Hypothalamus (tissue), 51 donors: ENCODE data around the gene DSTN.

Experiments used
- DNase-seq, 51 donors: peaks; one replicate each; lab custom pipeline; 2025; lab: John Stamatoyannopoulos, UW

Gene DSTN

DNA sequence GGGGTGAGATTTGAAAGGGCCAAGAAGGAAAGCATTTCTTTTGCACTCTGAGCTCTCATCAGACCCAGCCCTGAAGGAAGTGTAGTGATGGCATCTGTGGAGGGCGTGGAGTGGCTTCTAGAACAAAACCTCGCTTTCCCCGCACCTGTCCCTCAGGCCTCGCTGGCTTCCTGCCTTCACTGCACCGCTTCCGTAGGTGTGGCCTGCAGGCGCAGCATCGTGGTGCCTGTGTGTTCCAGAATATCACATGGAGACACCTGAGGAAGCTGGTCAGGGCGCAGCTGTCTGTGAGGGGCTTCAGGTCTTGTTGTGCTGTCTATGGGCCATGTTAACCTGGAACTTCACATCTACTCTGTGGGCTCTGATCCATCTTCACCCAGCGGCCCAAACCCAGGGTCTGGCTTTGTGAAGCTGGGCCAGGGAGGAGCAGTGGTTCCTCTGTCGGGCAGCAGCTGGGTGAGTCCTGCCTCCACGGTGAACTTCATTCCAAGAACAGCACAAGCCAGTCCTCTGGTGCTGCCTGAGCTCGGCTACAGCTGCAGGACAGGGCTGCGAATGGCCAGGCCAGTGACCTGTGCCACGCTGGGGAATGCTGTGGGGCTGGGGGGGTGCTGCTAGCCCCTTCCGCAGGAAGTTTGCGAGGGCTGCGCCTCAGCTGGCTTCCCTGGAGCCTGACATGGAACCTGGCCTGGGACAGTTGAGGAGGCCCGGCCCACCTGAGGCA, 40.9 kb downstream of the DSTN start:
- DNase-seq = no peak

- DNase-seq = no peak
Measured at GRCh38 chr20:17611290-17611539, 41.3 kb downstream of the DSTN start.

GRCh38 chr20:17611540-17612286, 41.8 kb downstream of the DSTN start:
- DNase-seq = no peak

GRCh38 chr20:17612287-17612991, 42.6 kb downstream of the DSTN start:
- no peak for DNase-seq

GRCh38 chr20:17612992-17613327, 43.1 kb downstream of the DSTN start:
- no peak for DNase-seq

DNA sequence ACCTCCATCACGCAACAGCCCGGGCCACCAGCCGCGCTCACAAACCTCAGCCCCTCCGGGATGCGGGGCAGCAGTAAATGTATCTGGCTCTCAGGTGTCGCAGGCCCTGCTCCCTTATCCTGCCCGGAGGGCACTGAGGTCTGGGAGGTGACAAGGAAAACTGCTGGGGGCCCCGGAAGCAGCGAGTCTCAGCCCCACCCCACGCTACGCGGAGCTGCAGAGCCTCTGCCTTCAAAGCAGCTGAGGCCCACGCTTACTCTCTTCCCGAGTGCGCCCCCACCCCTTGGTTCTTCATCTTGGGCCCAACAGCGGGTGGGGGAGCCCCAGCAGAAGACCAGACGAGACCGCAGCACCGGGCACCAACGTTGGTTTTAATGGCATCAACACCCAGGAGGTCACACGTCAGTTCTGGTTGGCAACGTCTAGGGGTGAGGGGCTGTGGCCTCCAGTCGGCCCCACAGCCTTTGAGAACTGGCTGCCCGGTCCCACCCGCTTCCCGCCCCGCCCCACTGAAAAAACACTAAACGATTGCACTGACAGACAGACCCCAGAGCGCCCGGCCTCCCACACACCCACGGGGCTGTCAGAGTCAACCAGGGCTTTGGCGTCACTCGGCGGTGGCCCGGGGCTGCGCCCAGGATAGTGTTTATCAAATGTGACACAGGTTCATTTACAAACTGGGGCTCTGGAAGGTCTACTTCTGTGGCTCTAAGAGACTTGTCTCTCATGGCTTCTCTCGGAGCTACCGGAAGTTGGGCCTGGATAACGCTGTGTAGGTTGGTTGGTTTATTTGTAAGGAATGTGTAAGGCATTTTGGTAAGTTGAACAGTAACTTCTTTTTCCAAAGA, 43.7 kb downstream of the DSTN start:
- no peak for DNase-seq

DNA sequence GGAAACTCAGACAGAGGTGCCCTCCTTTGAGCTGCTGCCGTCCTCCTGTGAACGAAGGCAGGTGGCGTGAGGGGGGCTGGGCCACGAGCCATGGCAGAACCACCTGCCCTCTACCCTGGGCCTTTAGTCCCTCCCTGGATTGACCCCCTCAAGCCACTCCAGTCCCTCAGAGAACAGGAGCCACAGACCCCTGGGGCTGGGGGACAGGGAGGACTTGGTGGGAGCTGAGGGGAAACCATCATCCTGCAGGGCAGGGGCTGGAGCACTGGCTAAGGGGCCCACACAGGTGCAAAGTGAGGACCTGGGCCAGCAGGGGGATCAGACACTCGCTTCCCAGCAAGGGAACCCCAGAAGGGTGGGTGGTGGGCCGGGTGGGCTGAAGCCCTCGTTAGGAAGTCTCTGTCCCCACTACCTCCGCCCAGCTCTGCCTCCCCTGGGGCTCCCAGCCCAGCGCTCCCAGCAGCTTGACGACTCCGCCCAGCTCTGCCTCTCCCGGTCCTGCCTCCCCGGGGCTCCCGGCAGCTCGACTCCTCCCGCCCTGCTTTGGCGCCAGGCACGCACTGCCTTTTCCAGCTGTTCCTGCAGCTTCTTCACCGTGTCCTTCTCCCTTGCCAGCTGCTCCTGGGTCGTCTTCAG, 44.4 kb downstream of the DSTN start:
- no peak for DNase-seq

DNA sequence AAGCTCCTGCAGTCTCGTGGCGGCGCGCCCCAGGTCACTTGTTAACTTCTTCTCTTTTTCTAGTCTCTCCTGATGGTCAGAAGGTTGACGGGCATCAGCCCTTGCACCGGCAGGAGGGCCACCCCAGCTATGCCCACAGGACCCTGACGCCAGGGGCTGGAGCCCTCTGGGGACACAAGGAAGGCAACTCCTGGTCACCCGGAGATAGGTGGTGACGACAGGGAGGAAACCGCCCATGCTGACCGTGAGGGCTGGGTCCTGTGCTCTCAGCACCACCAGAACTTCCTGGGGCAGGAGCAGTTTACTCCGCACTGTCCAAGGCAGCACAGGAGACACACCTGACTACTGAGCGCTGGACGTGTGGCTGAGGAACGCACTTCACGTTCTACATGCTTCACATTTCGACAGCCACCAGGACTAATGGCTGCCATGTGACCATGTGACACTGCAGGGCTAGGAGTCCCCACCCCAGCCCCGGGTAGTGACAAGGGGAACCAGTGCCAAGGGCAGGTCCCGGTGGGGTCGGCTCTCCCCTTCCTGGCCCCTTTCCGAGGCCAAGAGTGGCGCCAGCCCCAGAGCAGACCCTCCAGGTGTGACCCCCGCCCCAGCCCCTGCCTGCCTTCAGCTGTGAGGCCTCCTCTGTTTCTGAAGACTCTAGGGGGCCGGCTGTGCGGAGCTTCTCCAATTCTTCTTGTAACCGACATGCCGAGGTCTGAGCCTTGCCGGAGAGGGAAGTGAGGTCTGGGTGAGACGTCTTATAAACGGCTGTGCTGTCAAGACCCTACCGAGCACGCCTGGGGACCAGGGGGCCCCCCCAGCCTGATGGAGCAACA, 45.2 kb downstream of the DSTN start:
- DNase-seq = no peak

DNA sequence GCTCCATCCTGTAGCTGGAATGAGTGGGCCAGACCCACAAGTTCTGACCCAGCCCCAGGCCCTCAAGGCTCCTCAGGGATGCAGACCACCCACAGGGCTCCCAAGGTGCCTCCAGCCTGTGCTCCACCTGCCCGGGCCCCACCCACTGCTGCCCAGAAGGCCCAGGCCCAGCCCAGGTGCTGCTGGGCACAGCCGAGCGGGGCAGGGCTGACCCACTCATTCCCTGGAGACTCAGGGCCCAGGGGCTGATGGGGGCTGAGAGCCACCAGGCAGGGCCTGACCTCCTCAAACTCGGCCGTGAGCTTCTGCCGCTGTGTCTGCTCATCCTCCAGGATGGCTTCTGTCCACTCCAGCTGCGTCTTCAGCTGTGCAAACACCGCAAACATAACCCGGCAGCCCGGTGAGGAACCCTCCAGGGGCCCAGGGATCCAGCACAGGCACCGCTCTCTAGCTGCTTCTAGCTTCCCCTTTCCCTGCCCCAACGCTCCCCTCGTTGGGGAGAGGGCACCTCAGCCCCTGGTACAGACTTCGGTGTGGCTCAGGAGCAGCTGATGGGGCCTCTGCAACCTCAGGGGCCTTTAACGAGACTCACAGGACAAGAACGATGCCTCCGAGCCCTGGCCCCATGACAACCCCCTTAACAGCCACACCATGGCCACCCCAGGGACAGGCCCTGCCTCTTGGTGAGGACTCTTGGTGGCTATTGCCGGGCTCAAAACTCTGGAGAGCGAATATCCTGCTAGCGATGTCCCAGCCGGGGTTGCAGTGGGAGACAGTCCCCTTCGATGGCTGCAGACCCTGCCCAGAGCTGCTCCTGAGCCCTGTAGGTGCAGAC, 46.0 kb downstream of the DSTN start:
- DNase-seq = no peak

- DNase-seq = no peak
Measured at GRCh38 chr20:17616480-17617211, 46.8 kb downstream of the DSTN start.

GRCh38 chr20:17617212-17617867, 47.5 kb downstream of the DSTN start:
- peak in 34 of 51 donors; percentile 16 to 76 (median 42) for DNase-seq

- no peak for DNase-seq
Measured at GRCh38 chr20:17617868-17618672, 48.2 kb downstream of the DSTN start.

GRCh38 chr20:17618673-17619013, 48.8 kb downstream of the DSTN start:
- no peak for DNase-seq

DNA sequence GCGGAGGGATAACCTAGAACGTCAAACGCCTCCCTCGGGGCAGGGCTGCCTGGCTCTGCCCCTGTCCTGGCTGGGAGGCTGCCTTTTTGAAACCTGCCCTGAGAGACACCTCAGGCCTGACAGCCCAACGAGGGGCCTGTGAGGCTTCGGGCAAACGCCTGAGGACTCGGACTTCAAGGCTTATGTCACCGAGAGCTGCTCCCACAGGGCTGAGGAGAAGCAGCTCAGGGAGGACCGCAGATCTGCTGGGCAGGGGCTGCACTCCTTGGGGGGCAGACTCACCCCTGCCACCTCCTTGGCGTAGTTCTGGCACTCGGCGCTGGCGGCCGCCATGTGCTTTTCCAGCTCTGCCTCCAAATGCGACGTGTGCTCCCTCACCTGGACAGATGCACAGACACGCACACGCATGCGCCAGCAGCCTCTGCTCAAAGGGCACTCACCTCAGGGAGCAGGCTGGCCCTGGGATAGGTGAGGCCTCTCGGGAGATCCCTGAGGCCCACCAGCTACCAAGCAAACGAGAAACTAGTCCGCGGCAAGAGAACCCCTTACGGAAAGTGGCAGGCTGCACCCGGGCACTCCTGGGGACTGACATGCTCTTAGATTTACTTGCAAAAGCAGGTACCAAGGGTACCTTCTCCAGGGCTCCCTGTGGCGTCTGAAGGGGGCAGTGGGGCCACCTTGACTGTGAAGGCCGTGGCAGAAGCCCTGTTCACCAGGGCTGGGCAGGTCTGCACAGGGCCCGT, 49.6 kb downstream of the DSTN start:
- DNase-seq = no peak

GRCh38 chr20:17620371-17621228, 50.7 kb downstream of the DSTN start:
- no peak for DNase-seq
